Mucosa of gallbladder (tissue), 1 donor: Measurements from ENCODE around the gene PPP2R5D. TPM values are rescaled to one million over a fixed set of nuclear protein-coding genes. Genes with fewer than 3 reads are reported as not detected.
"Not testable (repeated sequence)": the region's sequence is repeated elsewhere in the genome, so short reads cannot be mapped to it uniquely, and the experiment has no call there.

Experiments used
- DNase-seq: peaks from one replicate; pipeline ENCODE4 v3.0.0-alpha.2; 2020; ENCODE audit warnings: low spot score
- total RNA-seq: library from RNA; stranded (reverse); gene quantifications from one replicate; pipeline ENCODE4 v1.2.1, GENCODE V29; 2021
- donor health status: DM: no; HTN: no; CAD: no.

PPP2R5D gene
- total RNA-seq, 1 donor from 2014 or later: 34.9 TPM

DNA sequence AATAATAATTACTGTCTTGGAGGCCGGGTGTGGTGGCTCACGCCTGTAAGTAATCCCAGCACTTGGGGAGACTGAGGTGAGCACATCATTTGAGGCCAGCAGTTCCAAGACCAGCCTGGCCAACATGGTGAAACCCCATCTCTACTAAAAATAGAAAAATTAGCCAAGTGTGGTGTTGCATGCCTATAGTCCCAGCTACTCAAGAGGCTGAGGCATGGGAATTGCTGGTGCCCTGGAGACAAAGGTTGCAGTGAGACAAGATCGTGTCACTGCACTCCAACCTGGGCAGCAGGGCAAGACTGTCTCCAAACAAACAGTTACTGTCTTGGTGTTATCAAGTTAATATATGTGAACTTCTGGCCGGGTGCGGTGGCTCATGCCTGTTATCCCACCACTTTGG is 42.0 kb downstream of the PPP2R5D start:
- DNase-seq: no peak

DNA sequence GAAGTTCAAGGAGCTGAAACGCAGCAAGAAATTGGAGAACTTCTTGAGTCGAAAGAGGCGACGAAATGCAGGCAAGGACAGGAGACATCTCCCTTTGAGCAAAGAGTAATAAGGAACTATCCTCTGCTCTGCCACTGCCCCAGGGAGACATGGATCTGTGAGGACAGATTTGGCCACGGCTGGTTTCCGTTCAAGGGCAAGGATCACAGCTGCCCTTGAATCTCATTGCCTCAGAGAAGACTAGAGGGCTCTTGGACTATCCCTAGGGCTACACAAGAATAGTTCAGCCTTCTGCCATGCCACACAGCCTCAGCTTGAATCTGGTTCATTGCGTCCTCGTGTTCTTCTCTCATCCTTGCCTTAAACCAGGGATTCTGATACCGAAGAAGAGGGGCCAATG is 44.8 kb downstream of the PPP2R5D start:
- no peak for DNase-seq

DNA sequence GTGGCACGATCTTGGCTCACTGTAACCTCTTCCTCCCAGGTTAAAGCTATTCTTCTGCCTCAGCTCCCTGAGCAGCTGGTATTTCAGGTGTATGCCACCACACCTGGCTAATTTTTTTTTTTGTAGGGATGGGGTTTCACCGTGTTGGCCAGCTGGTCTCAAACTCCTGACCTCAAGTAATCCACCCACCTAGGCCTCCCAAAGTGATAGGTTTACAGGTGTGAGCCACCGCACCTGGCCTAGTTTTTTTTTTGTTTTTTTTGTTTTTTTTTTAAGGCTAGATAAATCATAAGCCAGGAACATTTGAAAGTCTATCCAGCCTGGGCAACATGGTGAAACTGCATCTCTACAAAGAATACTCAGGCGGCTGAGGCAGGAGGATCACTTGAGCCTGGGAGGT is 48.0 kb downstream of the PPP2R5D start:
- no peak for DNase-seq

DNA sequence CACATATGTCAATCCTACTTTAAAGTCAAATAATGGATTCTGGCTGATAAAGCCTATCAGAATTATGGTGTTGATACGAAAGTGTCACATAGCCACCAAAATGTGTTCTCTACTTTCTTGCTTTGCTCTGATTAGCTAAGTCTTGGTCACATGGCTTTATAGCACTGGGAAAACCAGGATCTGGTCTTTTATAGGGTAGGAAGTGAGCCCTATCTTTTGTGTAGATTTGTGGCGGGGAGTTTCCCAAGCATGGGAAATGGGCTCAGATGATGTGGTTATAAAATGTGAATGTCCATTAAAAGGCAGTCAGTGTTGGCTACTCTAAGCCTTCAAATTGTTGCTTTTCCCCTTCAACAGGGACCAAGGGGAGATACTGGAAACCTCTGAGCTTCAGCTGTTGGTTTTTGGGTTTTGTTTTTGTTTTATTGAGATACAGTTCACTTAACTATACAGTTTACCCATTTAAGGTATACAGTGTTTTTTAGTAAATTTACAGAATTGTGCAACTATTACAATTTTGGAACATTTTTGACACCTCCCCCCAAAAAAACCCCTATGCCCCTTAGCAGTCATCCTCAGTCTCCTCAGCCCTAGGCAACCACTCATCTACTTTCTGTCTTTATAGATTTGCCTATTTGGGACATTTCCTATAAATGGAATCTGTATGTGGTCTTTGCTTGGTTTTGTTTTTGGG is 49.3 kb downstream of the PPP2R5D start:
- DNase-seq: no peak

DNA sequence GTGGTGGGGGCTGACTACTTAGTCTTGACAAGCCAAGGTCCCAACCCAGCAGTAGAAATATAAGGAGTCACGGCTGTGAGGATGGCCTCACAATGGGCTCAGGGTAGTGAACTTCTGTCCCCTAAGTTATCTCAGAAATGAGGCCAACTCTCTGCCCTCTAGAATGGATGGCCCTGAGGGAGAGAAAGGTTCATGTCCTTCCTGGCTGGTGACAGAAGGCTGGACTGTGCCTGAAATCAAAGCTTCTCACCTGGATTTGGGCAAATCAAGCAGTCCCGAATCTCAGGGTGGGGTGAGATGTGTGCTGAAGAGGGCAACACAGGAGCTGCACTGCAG is 49.8 kb downstream of the PPP2R5D start:
- no peak for DNase-seq

DNA sequence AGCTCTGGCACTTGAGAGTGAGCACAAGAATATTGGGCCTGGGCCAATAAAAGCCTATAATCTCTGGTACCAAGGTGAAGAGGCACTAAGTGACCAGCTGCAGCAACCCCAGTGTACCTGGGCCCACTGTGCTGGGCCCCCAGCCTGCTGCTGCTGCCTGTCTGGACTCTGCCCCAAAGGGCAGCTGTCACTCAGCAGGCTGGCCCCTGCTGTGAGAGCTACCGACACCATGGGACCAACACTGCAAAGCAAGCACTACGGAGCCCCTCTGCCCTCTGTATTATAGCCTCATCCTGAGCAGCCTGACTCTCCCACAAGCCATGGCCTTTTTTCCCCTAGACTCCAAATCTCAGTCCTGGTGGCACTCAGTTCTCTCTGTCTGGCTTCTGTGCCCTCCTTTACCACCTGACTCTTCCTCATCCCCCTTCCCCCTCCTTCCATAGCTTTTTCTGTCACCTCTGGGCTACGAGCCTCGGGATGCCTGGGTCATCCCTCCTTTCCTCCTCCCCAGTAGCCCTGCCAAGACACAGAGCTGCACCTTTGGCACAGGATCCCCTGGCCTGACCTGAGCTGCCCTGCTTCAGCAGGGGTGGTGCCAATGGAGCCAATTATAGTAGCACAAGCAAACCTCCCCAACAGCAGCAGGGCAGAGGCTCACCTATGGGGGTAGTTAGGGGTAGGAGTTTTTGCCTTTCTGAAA is 51.3 kb downstream of the PPP2R5D start:
- no peak for DNase-seq

DNA sequence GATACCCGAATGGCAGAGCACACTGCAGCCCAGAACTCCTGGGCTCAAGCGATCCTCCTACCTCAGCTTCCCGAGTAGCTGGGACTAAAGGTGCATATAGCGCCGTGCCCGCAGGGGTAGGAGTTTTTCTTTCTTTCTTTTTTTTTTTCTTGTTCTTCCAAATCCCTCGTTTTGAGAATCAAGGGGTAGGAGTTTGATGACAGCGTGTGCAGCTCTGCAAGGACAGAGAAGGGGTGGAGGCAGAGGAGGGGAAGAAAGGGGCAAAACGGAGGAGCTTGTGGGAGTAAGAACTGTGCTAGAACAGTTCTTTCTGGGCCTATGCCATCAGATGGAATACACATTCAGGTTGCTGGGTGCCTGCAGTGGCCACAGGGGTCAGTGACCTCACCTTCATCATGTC is 52.3 kb downstream of the PPP2R5D start:
- DNase-seq: no peak

DNA sequence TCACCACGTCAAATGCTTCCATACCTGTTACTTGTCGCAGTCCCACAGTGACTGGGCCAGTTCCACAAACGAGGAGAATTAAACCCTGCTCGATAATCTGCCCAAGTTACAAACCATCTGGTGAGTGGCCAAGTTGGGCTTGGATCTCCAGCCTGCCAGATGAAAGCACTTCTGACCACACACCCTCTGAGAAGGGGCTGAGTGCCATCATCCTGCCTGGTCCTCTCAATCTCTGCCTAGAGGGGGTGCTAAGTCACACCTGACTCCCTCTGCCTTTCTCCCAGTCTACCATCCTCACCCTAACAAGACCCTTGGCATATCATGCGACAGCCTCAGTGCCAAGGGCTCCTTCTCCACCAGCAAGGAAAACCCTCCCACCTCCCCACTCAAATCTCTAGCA is 52.8 kb downstream of the PPP2R5D start:
- DNase-seq: no peak

DNA sequence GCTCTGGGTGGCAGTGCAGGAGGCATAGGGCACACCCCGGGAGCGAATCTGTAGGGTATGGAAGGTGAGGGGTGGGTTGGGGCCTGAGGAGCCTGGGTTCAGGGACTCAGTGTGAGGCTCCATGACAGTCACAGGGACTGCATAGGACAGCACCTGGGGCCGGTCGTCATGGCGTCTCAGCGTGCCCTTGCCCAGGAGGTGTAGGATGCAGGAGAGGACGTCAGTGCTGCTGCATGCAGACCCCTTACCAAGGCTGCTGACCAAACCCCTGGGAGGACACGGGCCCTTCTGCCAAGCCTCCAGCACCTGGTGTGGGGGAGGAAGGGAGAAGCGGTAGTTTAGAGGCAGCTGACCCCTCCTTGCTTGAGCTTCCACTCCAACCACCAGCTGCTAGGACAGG is 53.3 kb downstream of the PPP2R5D start:
- DNase-seq: no peak

DNA sequence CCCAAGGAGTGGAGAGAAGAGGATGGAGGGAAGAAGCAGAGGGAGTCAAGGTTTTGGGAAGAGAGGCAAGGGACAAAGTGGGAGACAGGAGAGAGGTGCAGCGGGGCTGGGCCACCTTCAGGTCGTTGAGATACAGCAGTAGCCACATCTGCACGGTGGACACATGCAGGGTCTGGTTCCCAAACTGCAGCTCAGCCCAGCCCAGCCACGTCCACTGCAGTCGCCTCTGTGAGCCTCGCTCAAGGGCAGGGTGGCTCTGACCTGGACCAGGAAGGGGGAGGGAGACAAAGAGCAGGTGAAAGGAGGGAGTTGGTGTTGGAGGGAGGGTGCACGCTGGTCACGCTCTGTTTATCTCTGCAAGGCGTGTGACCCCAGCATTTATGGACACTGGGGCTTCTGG is 54.4 kb downstream of the PPP2R5D start:
- no peak for DNase-seq

DNA sequence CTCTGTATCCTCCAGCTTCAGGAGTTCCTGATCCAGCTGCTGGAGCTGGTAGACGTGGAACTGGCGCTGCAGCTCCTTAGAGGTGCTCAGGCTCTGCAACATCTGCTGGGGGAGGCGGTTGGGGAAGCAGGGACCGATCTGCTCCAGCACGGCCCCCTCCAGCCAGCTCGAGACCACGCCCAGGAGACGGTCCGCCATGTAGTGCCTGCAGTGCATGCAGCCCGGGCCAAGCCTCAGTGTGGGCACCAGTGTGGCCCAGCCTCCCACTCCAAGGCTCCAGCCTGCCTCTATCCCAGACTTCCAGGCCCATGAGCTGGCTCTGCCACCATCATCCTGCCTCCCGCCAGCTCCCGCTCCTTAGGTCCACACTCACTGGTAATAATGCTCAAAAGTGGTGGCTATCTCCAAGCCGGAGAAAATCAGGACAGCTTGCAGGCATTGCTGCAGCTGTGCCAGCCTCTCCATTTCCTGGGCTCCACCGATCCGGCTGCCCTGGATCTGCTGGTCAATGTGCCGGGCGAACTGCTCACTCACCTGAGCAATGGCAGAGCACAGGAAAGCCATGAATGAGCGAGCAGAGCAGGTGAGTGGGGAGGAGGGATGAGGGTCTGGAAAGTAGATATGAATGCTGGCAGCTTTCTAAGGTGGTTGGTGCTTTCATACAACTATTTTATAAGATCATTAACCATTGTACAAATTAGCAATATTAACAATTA is 56.3 kb downstream of the PPP2R5D start:
- DNase-seq: no peak

DNA sequence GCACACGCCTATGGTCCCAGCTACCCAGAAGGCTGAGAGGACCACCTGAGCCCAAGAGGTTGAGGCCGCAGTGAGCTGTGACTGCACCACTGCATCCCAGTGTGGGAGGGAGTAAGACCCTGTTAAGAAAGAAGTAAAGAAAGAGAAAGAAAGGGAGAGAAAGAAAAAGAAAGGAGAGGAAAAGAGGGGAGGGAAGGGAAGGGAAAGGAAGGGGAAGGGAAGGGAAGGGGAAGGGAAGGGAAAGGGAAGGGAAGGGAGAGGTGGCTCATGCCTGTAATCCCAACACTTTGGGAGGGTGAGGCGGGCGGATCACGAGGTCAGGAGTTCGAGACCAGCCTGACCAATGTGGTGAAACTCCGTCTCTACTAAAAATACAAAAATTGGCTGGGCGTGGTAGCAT is 57.1 kb downstream of the PPP2R5D start:
- not testable (repeated sequence) for DNase-seq

DNA sequence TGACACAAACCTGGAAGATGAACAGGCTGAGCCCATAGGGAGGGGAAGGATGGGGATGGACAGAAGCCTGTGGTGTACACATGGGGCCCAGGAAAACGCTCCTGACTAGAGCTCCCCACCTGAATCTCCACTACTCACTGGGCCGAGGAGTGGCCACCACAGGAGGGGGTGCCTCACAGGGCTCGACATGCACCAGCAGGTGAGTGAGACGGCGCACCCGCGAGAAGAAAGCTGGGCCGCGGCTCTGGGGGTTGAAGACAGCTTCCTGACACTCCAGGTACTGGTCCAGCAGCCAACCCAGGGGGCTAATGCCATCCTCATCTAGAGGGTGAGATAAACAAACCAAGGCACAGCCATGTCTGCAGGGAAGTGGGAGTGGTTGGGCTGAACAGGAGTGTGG is 58.9 kb downstream of the PPP2R5D start:
- no peak for DNase-seq

DNA sequence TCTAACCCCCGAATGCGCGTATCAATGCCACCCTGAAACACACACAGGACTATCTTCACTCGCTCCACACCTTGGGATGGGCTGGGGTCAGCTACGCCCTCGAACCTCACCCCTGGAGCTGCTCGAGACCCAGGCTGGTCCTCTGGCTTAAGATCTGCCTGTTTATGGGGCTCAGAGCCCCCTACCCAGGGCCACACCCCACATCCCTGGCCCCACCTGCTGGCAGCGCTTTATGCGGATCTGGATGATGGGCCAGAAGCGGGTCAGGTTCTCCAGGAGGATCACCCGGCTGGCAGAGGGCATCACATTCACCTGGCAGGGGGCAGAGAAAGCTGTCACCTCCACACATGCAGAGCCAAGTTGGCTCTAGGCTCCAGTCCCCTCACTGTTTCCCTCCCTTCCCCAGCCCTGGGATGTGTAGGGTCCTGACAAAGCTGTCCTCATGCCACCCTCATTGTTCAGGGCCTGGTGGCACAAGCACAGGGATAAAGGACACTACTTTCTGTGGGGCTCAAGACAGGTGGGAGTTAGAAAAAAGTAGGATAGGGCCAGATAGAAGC is 61.1 kb downstream of the PPP2R5D start:
- DNase-seq: no peak

DNA sequence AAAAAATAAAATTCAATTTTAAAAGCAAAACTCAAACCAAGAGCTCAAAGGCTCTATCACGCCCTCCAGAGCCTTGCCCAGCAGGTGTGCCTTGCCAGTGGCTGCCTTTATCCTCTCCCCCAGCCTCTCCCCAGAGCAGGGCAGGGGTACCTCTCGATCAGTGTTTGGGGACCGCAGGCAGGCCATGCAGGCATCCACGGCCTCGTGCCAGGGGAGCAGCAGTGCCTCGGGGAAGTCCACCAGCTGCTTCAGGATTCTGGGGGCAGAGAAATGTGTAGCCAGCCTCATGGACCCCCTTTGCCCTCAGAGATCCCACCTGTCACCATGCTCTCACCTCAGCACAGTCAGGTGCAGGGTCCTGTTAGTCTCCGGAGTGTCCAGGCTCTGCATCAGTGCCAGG is 63.6 kb downstream of the PPP2R5D start:
- no peak for DNase-seq

DNA sequence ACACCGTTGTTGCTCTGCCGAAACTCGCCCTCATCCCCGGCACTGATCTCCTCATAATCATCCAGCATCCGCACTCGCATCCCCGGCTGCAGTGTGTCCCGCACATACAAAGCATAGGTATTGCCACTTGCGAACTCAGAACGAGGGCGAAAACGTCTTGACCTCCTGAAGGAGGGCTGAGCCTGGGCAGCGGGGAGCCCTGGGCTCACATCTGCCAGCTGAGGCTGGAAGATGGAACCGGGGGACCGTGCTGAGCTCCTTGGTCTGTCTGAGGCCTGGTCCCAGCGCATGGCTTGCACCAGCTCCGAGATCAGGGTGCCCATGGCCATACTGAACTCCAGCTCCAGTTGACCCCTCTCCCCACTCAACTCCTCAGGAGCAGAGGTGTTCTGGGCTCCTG is 66.6 kb downstream of the PPP2R5D start:
- DNase-seq: no peak

DNA sequence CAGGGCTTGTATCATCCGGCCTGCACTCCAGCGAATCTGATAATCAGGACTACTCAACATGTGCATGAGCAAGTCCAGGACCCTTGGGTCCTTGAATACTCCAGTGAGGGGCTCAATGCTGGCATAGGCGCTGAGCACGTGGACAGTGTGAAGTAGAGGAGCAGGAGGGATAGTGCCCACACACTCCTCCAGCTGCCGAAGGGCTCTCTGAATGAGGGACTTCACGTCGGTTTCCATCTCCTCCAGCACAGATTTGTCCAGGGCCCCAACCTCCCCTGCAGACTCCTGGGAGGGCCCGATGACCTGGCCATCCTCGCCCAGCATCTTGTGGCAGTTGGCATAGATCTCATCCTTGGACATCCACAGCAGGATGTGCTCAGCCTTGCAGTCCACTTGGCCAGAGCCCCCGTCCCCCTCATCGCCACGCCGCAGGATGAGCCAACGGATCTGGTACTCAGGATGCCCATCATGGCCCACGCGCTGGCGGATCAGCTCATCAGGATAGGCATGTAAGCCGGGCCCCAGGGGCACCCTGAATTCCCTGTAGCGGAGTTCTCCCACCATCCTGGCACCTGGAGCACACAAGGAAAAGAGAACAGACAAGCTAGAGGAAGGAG is 68.0 kb downstream of the PPP2R5D start:
- DNase-seq: no peak

DNA sequence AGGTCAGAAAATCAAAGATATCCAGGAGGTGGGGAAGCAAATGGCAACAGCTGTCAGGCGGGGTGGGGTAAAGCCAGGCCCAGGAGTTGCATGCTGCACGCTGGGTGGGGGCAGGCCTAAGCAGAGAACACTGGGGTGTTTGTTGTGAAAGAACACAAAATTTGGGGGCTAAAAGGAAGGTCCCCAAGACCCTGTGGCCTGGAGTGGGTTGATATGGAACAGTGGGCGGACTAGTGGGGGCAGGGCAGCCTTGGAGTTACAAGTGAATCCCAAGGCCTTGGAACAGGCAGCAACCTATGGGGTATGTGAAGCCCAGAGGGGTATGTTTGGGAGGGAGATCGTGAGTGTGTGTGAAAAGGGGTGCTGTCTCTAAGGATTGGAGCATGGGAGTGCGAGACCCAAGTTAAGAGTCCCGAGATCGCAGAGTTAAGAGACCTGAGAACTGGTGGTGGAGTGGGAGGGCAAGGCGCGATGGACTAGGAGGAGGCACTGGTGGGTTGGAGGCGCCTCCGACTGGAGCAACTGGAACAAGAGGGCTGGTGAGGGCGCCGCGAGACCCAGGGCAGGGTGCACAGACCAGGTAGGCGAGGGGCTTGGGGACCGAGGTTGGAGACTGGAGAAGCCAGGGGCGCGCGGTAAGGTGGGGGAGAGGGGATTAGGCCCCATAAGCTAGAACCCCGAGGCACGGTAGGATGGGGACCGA is 68.6 kb downstream of the PPP2R5D start:
- DNase-seq: no peak

DNA sequence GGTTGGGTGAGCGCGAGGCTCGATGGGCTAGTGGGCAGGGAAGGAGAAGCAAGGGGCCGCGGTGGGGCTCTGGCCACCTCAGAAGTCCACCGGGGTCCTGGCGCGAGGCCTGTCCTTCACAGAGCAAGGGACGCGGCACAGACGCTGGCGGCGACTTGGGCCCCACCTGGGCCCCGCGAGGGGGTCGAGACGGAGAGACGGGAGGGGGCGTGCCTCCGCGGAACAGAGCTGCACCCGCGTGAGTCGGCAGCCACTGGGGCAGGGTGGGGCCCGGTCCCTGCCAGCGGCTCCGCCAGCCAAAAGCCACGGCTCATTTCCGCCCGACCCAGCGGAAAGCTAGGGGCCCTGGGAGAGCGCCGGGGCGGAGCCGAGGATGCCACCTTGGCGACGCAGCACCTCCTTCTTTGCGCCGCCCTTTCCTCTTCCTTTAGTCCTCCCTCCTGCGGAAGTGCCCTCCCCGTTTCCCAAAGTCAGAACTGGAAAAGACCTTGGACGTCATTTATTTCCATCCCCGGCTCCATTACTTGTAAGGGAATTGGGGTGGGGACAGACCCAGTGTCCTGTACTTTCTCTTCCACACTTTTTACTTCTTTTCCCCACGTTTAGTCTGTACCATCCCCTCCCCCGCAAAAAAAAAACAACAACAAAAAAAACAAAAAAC is 69.3 kb downstream of the PPP2R5D start, which contains the start of gene CUL7:
Gene CUL7 (minus strand): TSS at position 307 of the 661 bp plus-strand sequence. CDS start 1,063 bp downstream, outside the sequence.
- peak; percentile 92 for DNase-seq

DNA sequence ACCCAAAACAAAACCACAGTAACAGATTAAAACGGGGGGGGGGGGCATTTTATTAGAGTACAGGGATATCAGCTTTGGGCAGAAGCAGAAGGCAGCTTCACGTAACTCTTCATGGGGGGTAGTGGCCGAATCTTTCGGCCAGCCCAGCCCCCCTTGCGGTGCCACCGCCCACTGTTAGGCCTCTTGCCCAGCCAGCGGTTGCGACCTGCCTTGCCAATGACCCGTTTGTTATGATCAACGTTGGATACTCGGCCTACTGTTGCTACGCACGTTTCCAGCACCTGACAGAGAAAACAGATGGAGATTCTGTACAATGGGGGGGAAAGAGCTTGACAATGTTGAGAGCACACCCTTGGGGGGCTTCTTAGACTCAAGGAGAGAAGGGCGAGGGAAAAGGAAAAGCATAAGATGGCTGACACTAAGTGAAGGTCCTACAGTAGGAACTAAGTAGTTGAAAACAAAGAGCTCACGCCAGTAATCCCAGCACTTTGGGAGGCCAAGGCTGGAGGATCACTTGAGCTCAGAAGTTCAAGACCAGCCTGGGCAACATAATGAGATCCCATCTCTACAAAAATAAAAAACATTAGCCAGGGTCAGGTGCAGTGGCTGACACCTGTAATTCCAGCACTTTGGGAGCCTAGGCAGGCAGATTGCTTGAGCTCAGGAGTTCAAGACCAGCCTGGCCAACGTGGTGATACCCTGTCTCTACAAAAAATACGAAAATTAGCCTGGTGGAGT is 70.0 kb downstream of the PPP2R5D start:
- DNase-seq: no peak
